Activated CD4-positive, alpha-beta T cell treated with anti-CD3 and anti-CD28 coated beads, Interleukin-2, amount 50 U/mL, for 24 hours (primary cell): ENCODE measurements around the gene PHETA1.
"Not testable (repeated sequence)": the region's sequence is repeated elsewhere in the genome, so short reads cannot be mapped to it uniquely, and the experiment has no call there.

Experiments
- DNase-seq, 2 donors: peaks; one replicate each; pipeline ENCODE4 v3.0.0-alpha.2; 2020; ENCODE audit warnings: low read depth in 1 of 2, low spot score in 1 of 2

The PHETA1 gene

DNA sequence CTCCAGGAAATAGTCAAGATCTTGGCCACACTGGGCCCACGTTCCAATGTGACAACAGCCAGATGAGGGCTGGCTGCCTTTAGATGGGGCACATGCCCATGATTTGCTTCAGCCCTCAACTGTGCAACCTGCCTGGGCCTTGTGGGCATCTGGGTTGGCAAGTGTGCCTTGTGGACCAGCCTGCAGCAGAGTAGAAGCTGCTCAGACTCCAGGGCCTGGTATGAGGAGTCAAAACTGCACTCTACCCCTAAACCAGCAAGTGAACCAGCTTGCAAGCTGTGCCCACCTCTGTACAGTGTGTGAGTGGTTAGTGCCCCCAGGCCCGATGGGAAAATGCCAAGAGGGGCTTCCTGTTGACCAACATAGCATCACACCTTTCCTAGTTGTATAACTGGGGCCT is 17.9 kb downstream of the PHETA1 start:
- DNase-seq, result no peak

DNA sequence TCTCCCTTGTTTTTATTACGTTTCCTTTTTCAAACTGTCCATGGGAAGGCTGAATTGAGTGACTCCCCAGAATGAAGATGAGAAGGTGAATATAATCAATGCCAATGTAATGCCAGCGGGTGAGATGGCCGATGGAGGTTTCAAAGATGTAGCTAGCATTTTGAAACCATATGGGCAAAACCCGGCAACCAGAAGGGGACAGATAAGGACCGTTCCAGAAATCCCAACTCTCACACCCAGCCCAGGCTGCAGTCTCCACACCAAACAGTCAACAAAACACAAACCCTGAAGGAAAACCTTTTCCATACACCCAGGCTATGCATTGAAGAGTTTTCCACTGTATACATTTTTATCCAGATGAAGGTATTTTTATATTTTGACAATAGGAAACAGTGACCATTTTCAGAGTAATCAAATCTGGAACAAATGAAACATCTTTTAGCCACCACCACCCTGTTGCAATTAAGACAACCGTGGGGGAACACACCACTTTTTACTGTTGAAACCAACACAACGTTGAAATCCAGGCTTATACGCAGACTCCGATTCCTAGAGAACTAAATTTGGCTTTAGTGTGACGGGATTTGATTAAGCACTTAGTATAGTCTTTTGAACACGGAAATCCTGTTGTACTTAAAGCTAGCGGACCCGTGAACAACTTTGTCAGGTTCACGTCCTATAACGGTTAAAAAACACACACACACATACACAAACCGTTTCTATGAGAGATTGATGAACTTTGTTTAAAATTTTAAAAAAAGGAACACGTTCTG is 19.0 kb downstream of the PHETA1 start:
- DNase-seq, result no peak

DNA sequence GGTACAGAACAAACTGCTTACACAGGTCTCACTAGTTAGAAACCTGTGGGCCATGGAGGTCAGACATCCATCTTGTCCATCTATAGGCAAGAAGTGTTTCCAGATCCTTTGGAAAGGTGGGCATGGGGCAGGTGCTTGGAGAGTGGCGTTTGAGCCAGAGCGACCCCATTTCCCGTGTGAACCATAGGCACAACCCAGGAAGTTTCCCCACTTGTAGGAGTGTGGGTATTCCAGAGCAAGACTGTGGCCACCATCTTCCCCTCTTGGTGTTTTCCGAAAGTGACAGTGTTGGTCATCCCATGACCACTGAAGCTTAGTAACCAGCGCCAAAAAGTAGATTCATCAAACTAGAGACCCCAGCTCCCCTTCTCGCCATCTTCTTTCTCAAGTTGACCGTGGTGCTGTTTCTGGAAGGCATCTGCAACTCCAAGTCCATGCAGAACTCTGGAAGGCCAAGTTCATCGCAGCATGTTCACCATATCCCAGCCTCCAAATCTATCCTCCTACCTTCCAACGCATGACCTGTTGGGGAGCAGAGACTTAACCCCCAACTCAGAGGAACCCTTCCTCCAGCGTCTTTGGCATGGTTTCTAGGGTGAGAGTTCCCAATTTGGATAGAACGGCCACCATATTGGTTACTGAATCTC is 19.7 kb downstream of the PHETA1 start:
- DNase-seq, result no peak

- no peak for DNase-seq
Measured at GRCh38 chr12:111347891-111348644, 20.8 kb downstream of the PHETA1 start.

GRCh38 chr12:111344254-111344875 is 24.5 kb downstream of the PHETA1 start:
- DNase-seq, result no peak

DNA sequence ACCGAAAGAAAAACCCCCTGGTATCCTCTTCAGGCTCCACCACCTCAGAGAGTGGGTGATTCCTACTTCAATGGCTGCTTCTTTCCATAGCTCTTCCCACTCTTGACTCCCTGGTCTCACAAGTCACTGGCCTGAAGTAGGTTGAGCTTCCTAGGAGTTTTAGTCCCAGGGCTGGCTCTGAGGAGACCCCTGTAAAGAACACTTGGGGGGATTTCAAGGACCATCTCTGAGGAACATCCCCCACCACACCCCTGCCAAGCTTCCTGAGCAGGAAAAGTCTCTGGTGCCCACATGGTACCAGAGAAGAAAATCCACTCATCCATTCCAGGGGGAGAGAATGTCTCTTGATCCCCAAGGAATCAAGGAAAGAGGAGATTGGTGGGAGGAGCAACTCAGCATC is 25.7 kb downstream of the PHETA1 start:
- DNase-seq, result no peak

- no peak for DNase-seq
Measured at GRCh38 chr12:111342376-111342775, 26.5 kb downstream of the PHETA1 start.

GRCh38 chr12:111341426-111342065 is 27.3 kb downstream of the PHETA1 start:
- DNase-seq, result no peak

GRCh38 chr12:111340680-111341079 is 28.2 kb downstream of the PHETA1 start:
- DNase-seq, result not testable (repeated sequence)

DNA sequence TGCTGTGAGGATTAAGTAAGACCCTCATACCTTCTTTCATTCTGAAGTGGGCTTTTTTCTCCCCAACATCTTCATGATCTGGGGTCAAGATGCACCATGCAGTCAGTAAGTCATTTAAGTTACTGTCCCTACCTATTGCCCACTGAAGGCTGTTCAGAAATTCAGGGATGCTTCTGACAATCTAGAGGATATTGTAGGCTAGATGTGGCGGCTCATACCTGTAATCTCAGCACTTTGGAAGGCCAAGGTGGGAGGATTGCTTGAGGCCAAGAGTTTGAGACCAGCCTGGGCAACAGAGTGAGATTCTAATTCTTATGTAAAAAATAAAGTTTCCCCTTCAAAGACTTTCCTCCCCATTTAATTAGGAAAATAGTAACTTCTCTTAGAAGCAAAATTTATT is 28.7 kb downstream of the PHETA1 start:
- no peak for DNase-seq

DNA sequence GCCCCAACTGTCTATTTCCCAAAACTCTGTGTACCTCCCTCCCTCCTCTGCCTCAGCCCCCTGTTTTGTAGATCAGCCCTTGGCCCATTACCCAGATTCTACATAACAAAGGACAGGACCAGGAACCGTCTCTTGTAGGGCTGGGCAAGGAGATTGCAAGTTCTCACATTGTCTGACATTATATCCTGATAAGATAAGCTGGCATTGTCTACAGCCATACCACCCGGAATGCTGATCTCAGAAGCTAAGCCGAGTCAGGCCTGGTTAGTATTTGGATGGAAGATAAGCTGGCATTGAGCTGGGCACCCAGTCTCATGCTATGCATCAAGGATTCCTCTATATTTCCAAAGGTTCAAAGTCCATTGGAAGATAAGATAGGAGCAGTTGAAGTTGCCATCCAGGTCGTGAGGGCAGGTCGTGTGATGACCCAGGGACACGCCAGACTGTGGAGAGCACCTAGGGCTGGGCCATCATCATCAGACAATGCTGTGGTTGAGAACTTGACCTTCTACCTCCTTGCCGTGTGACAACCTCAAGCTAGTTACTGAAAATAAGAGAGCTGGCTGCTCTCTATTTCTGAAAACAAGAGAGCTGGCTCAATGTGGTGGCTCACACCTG is 29.5 kb downstream of the PHETA1 start:
- DNase-seq, result no peak

- DNase-seq, result no peak
Measured at GRCh38 chr12:111338096-111338495, 30.8 kb downstream of the PHETA1 start.

- DNase-seq, result no peak
Measured at GRCh38 chr12:111337371-111337770, 31.5 kb downstream of the PHETA1 start.

- DNase-seq, result not testable (repeated sequence)
Measured at GRCh38 chr12:111336411-111336810, 32.5 kb downstream of the PHETA1 start.

DNA sequence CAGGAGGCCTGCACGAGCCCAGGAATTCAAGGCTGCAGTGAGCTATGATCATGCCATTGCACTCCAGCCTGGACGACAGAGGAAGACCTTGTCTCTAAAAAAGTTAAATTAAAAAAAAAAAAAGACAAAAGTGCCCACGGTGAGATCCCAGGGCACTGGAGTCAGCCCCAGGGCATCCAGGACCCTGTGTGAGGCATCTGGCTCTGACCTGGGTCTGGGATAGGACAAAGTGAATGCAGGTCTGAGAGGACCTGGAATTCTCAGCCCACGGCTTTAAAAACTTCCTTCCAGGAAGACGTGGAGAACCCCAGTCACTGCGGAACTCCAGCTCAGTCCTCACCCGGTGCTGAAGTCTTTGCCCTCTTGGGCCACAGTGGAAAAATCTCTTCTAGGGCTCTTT is 33.1 kb downstream of the PHETA1 start:
- DNase-seq, result no peak

- DNase-seq, result not testable (repeated sequence)
Measured at GRCh38 chr12:111335301-111335700, 33.6 kb downstream of the PHETA1 start.

DNA sequence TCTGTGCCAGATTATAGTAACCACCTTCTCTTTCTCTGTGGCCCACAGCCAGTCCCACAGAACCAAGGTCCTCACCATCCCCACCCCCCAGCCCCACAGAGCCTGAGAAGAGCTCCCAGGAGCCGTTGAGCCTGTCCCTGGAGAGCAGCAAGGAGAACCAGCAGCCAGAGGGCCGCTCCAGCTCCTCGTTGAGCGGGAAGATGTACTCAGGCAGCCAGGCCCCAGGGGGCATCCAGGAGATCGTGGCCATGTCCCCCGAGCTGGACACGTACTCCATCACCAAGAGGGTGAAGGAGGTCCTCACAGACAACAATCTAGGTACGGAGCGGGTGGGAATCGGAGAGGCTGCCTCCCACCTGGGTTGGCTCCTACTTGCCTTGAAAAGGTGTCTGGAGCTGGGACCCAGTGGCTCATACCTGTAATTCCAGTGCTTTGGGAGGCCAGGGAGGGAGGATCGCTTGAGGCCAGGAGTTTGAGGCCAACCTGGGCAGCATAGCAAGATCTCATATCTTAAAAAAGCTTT is 34.4 kb downstream of the PHETA1 start:
- no peak for DNase-seq

- no peak for DNase-seq
Measured at GRCh38 chr12:111330800-111331752, 37.8 kb downstream of the PHETA1 start.

- DNase-seq, result no peak
Measured at GRCh38 chr12:111328138-111328537, 40.8 kb downstream of the PHETA1 start.
